HepG2 (cell line): ENCODE measurements around the gene FAM131C. TPM values are rescaled to one million over a fixed set of nuclear protein-coding genes. Genes with fewer than 3 reads are reported as not detected.

Experiments
- ATAC-seq: fragments of 200-7000 bp; cut with Tn5 transposase; 3 replicates; pipeline ENCODE4 v1.9.1; 2020; ENCODE audit warnings: mild to moderate bottlenecking, moderate library complexity
- BruUV-seq: library from RNA; stranded (reverse); fragments of 400-500 nt; replicated peaks from 2 replicates; lab custom pipeline; 2021; lab: Mats Ljungman, UMichigan
- CTCF ChIA-PET: fragments of 300-600 bp; formaldehyde crosslinking; extraction: SDS; loops from one replicate; lab custom pipeline; 2021; ENCODE audit warnings: low total read pairs, inconsistent platforms, low intra/inter-chr PET ratio; lab: Yijun Ruan, JAX
- POLR2A ChIA-PET: fragments of 350-600 bp; sonication (Branson Sonifier 250); formaldehyde crosslinking; loops from one replicate; lab custom pipeline; 2020; ENCODE audit warnings: antibody characterized with exemption, inconsistent platforms; lab: Yijun Ruan, JAX
- DNase-seq: peaks from one replicate; pipeline ENCODE4 v3.0.0-alpha.2; 2015; ENCODE audit warnings: low spot score
- FAIRE-seq: peaks from 3 replicates; lab custom pipeline; 2011; peaks lifted over from hg19 to GRCh38; lab: Jason Lieb, UNC
- H2AFZ ChIP-seq: one replicate; pipeline ENCODE4 v1.6.1; 2011; ENCODE audit warnings: low read length, inconsistent platforms
- H3K27ac ChIP-seq: fragments of 300-600 bp; 3 replicates; pipeline ENCODE4 v1.8.0; 2011; ENCODE audit warnings: mixed run types, mild to moderate bottlenecking, mixed read lengths, low read length, inconsistent platforms; ENCODE audit not compliant: insufficient read depth; ENCODE audit errors: extremely low read length
- H3K27me3 ChIP-seq, 2 experiments: fragments of 200-600 bp in 1 of 2; 2 replicates in 1 of 2; 3 replicates in 1 of 2; pipeline versions ENCODE4 v1.6.0 to v1.8.0; 2011; ENCODE audit warnings: low read length in 2 of 2, mild to moderate bottlenecking in 2 of 2, moderate library complexity in 2 of 2, inconsistent platforms in 1 of 2; ENCODE audit not compliant: insufficient read depth in 2 of 2, control insufficient read depth in 1 of 2
- H3K36me3 ChIP-seq, 2 experiments: fragments of 200-600 bp in 1 of 2; replicated peaks in 1 of 2; 2 replicates in 1 of 2; 3 replicates in 1 of 2; pipeline versions ENCODE4 v1.5.1 to v1.8.0; 2011; ENCODE audit warnings: low read length in 2 of 2, inconsistent platforms in 1 of 2; ENCODE audit not compliant: insufficient read depth in 2 of 2, control insufficient read depth in 1 of 2
- H3K4me1 ChIP-seq: 2 replicates; pipeline ENCODE4 v1.5.1; 2012; ENCODE audit warnings: low read length, inconsistent platforms; ENCODE audit not compliant: insufficient read depth
- H3K4me2 ChIP-seq: 2 replicates; pipeline ENCODE4 v1.6.0; 2011; ENCODE audit warnings: low read depth, low read length, inconsistent platforms
- H3K4me3 ChIP-seq, 3 experiments: fragments of 200-600 bp in 1 of 3; sonication (generic), shearing (Covaris generic) in 1 of 3; replicated peaks in 1 of 3; 2 replicates each; pipeline ENCODE4 v1.5.1; 2011 to 2016; ENCODE audit warnings: low read length in 3 of 3, inconsistent platforms in 2 of 3, low read depth in 2 of 3, mild to moderate bottlenecking in 2 of 3, control low read depth in 1 of 3, mixed read lengths in 1 of 3; ENCODE audit not compliant: insufficient read depth in 1 of 3
- H3K79me2 ChIP-seq: one replicate; pipeline ENCODE4 v1.6.1; 2011; ENCODE audit warnings: low read length, inconsistent platforms; ENCODE audit not compliant: insufficient read depth
- H3K9ac ChIP-seq: 2 replicates; pipeline ENCODE4 v1.6.0; 2011; ENCODE audit warnings: mild to moderate bottlenecking, low read depth, low read length, inconsistent platforms; ENCODE audit not compliant: insufficient read depth
- H3K9me3 ChIP-seq: 2 replicates; pipeline ENCODE4 v1.5.1; 2012; ENCODE audit warnings: mild to moderate bottlenecking, low read length
- H4K20me1 ChIP-seq: 2 replicates; pipeline ENCODE4 v1.6.0; 2011; ENCODE audit warnings: inconsistent platforms, mild to moderate bottlenecking, low read length, moderate library complexity; ENCODE audit not compliant: insufficient read depth
- CREBL2 ChIP-seq: sonication (generic); formaldehyde crosslinking; IDR thresholded peaks from 2 replicates; pipeline ENCODE4 v1.8.1; 2023; ENCODE audit warnings: missing genetic modification reagents, mild to moderate bottlenecking, borderline replicate concordance
- DPF2 ChIP-seq: sonication (generic); formaldehyde crosslinking; IDR thresholded peaks from 2 replicates; pipeline ENCODE4 v1.4.0; 2020; ENCODE audit warnings: mild to moderate bottlenecking, low read depth, missing genetic modification reagents, borderline replicate concordance
- E2F1 ChIP-seq: sonication (generic); formaldehyde crosslinking; IDR thresholded peaks from 2 replicates; pipeline ENCODE4 v1.5.0; 2020; ENCODE audit warnings: missing genetic modification reagents
- ELF4 ChIP-seq: sonication (generic); formaldehyde crosslinking; IDR thresholded peaks from 2 replicates; pipeline ENCODE4 v1.5.0; 2020; ENCODE audit warnings: missing genetic modification reagents, mild to moderate bottlenecking, moderate library complexity, borderline replicate concordance
- HCFC1 ChIP-seq: fragments of 150-350 bp; IDR thresholded peaks from 2 replicates; pipeline ENCODE4 v1.6.1; 2014; ENCODE audit warnings: low read depth, low read length
- KDM6A ChIP-seq: IDR thresholded peaks from 2 replicates; pipeline ENCODE4 v1.6.1; 2016; ENCODE audit warnings: low read depth
- RCOR2 ChIP-seq: IDR thresholded peaks from 2 replicates; pipeline ENCODE4 v1.6.1; 2016; ENCODE audit warnings: missing biosample characterization, missing genetic modification reagents
- SAP130 ChIP-seq: IDR thresholded peaks from 2 replicates; pipeline ENCODE4 v1.6.1; 2016; ENCODE audit warnings: low read depth
- SKI ChIP-seq: fragments of 450-650 bp; IDR thresholded peaks from one replicate; pipeline ENCODE4 v1.6.1; 2018; ENCODE audit warnings: mild to moderate bottlenecking; ENCODE audit not compliant: partially characterized antibody
- SRF ChIP-seq: IDR thresholded peaks from 2 replicates; pipeline ENCODE4 v1.6.1; 2011; ENCODE audit warnings: mild to moderate bottlenecking, low read depth, low read length, moderate library complexity
- TCF7L2 ChIP-seq: IDR thresholded peaks from 2 replicates; pipeline ENCODE4 v1.6.1; 2011; ENCODE audit warnings: mild to moderate bottlenecking, low read depth, low read length, moderate library complexity
- THAP11 ChIP-seq: IDR thresholded peaks from 2 replicates; pipeline ENCODE4 v1.6.1; 2016; ENCODE audit warnings: missing biosample characterization, missing genetic modification reagents
- ZFP62 ChIP-seq: sonication (generic); formaldehyde crosslinking; IDR thresholded peaks from 2 replicates; pipeline ENCODE4 v1.4.0; 2020; ENCODE audit warnings: missing genetic modification reagents
- ZNF343 ChIP-seq: sonication (generic); formaldehyde crosslinking; IDR thresholded peaks from 2 replicates; pipeline ENCODE4 v1.4.0; 2020; ENCODE audit warnings: mild to moderate bottlenecking, missing genetic modification reagents
- ZNF510 ChIP-seq: sonication (generic); formaldehyde crosslinking; IDR thresholded peaks from 2 replicates; pipeline ENCODE4 v1.4.0; 2020; ENCODE audit warnings: low read depth, mild to moderate bottlenecking, missing genetic modification reagents
- ZNF513 ChIP-seq: sonication (generic); formaldehyde crosslinking; conservative IDR thresholded peaks from 2 replicates; pipeline ENCODE4 v1.5.0; 2020; ENCODE audit warnings: missing genetic modification reagents
- ZNF609 ChIP-seq: sonication (generic); formaldehyde crosslinking; IDR thresholded peaks from 2 replicates; pipeline ENCODE4 v1.4.0; 2020; ENCODE audit warnings: mild to moderate bottlenecking, missing genetic modification reagents, borderline replicate concordance
- ZNF776 ChIP-seq: sonication (generic); formaldehyde crosslinking; IDR thresholded peaks from 2 replicates; pipeline ENCODE4 v1.4.0; 2020; ENCODE audit warnings: mild to moderate bottlenecking, missing genetic modification reagents
- WGBS: methylation state at CpG from one replicate; pipeline ENCODE4 v1.1.6; 2017; ENCODE audit warnings: low lambda C conversion rate; 5-methylcytosine and 5-hydroxymethylcytosine counted together
- in situ Hi-C: cut with HindIII; loops from 2 replicates; pipeline ENCODE4 v1.10.0; 2017; ENCODE audit warnings: low pct_unique_long_range_greater_than_20kb; ENCODE audit not compliant: extremely low pct_ligation_motif_present
- intact Hi-C: fragments of 100-400 bp; cut with micrococcal nuclease; formaldehyde crosslinking; loops from one replicate; pipeline ENCODE4 v1.10.0; 2022; ENCODE audit not compliant: unreplicated experiment
- polyA plus RNA-seq, 8 experiments: library from polyadenylated mRNA; depleted of rRNA in 3 of 8; stranded (reverse) in 7 of 8; unstranded in 1 of 8; fragments of >200 nt; fragmentation: Illumina TruSeq in 4 of 8; extraction: Trizol in 4 of 8; gene quantifications; 2 replicates each; pipeline versions ENCODE4 v1.2.1 to v1.2.3, GENCODE V29; 2011 to 2016; ENCODE audit warnings: low read depth in 4 of 8, missing spikeins in 1 of 8, mixed read lengths in 1 of 8; ENCODE audit not compliant: insufficient read depth in 1 of 8
- total RNA-seq, 5 experiments: library from RNA; depleted of rRNA; stranded (reverse); fragments of >200 nt; fragmentation: Illumina TruSeq; extraction: Trizol; gene quantifications; 2 replicates each; pipeline ENCODE4 v1.2.3, GENCODE V29; 2016; ENCODE audit warnings: low read depth in 1 of 5

Gene FAM131C
- total and polyA plus RNA-seq, 2 of the 13 experiments (the other 11 are each of a cell fraction or from before 2014, with no cell fraction given), result 0.07 TPM; not detected in 1

GRCh38 chr1:16013220-16013907, 60.1 kb downstream of the FAM131C start:
- H3K4me1 ChIP-seq, result peaks cover 67% of the 10 kb centered on the region
- no peaks in the 10 kb centered on the region for H3K36me3 ChIP-seq
- peak overlapping the region; percentile 71 for H3K4me2 ChIP-seq
- DNase-seq (peak; percentile 60), ATAC-seq (peak; percentile 30), FAIRE-seq (no peak)
- POLR2A ChIA-PET, result interaction anchor here (1.0 kb wide), 1 partner anchor 213 kb away, joined by 3 read pairs; no protein-coding TSS in a partner anchor
- H3K79me2 ChIP-seq, result no peaks in the 10 kb centered on the region
- WGBS, result 14% methylated on average over 10 of the region's 28 CpGs
- H3K9me3 ChIP-seq, result no peaks in the 10 kb centered on the region
- BruUV-seq, result no TSS peak
- peak overlapping the region; percentile 56 to 63 (median 60) for H3K4me3 ChIP-seq
- no peak overlapping the region for H2AFZ ChIP-seq
- peak overlapping the region; percentile 7 for H3K27ac ChIP-seq
- CTCF ChIA-PET, result no interaction called here
- H3K27me3 ChIP-seq, result peaks cover 5 to 50% of the 10 kb centered on the region in 2 experiments; a peak in 3 of 5 replicates
- H4K20me1 ChIP-seq, result peaks cover 13% of the 10 kb centered on the region; the same call in 1 of the 2 replicates
- intact Hi-C loops, result no loop called here
- in situ Hi-C loops, result loop anchor here (5.0 kb wide), 1 partner anchor 34 kb away; no protein-coding TSS in a partner anchor
- peak overlapping the region; percentile 53 for H3K9ac ChIP-seq
- TF ChIP-seq E2F1 (CRISPR knock-in tag) (no peak), ZFP62 (CRISPR knock-in tag) (no peak), SAP130 (CRISPR knock-in tag) (peak; percentile 27), KDM6A (no peak), CREBL2 (CRISPR knock-in tag) (no peak), ZNF513 (CRISPR knock-in tag) (no peak), ELF4 (0 out of 2 replicates have a peak, but pooled peaks have one; percentile 35), ZNF510 (no peak), ZNF776 (no peak), THAP11 (CRISPR knock-in tag) (no peak), HCFC1 (no peak), TCF7L2 (no peak), SRF (no peak), DPF2 (CRISPR knock-in tag) (no peak), ZNF343 (CRISPR knock-in tag) (no peak), ZNF609 (CRISPR knock-in tag) (no peak), SKI (no peak), RCOR2 (CRISPR knock-in tag) (no peak)
